ENCODE results near the gene CDK17. TPM values are rescaled to one million over a fixed set of nuclear protein-coding genes. Genes with fewer than 3 reads are reported as not detected.

CDK17 gene
- total RNA-seq, 2 donors from 2014 or later: 36.2 to 39.9 TPM

GRCh38 chr12:96441816-96442215 lies 41.6 kb upstream of the CDK17 start:
- Histone ChIP-seq H3K9me3 (ENCODE audit: control insufficient read depth, low read length) (no peaks in the 10 kb centered on the region), H3K4me3 (ENCODE audit: low read length) (no peak overlapping the region), H3K36me3 (ENCODE audit: control insufficient read depth, insufficient read depth, low read length) (no peaks in the 10 kb centered on the region), H3K4me1 (ENCODE audit: control insufficient read depth, insufficient read depth, low read length) (no peaks in the 10 kb centered on the region), H3K27me3 (ENCODE audit: control insufficient read depth, insufficient read depth, low read length, poor library complexity, severe bottlenecking) (no peaks in the 10 kb centered on the region), H3K9ac (ENCODE audit: extremely low read depth, low read length, poor library complexity, severe bottlenecking) (no peak overlapping the region), H3K27ac (ENCODE audit: low read depth, low read length) (no peak overlapping the region)
- peaks cover 5% of the 10 kb centered on the region for H3K4me1 Mint-ChIP-seq
- DNase-seq: no peak
- H3K4me3 Mint-ChIP-seq: no peak overlapping the region
- no peaks in the 10 kb centered on the region for H3K36me3 Mint-ChIP-seq (ENCODE audit: low read depth)
- TF ChIP-seq CTCF (conservative IDR thresholded peaks at IDR 0.05): no peak
- H3K9me3 Mint-ChIP-seq: peaks cover 4% of the 10 kb centered on the region
- WGBS, 2 experiments (ENCODE audit: insufficient coverage in 1 of 2, insufficient read length in 1 of 2): 91 to 100% methylated on average over 1 to 3 of the region's 3 CpGs
- H3K27ac Mint-ChIP-seq: no peak overlapping the region
- H3K27me3 Mint-ChIP-seq (ENCODE audit: insufficient read depth): no peaks in the 10 kb centered on the region

- H3K36me3 Mint-ChIP-seq (ENCODE audit: low read depth): no peaks in the 10 kb centered on the region
- 91 to 92% methylated on average over 2 of the region's 3 CpGs for WGBS, 2 experiments (ENCODE audit: insufficient coverage in 1 of 2, insufficient read length in 1 of 2)
- H3K9me3 Mint-ChIP-seq: peaks cover 4% of the 10 kb centered on the region
Measured at GRCh38 chr12:96438330-96438729, 38.1 kb upstream of the CDK17 start.

GRCh38 chr12:96437171-96437445 lies 36.9 kb upstream of the CDK17 start:
- H3K4me3 Mint-ChIP-seq: no peak overlapping the region
- H3K36me3 ChIP-seq (ENCODE audit: control insufficient read depth, insufficient read depth, low read length): no peaks in the 10 kb centered on the region
- H3K9me3 Mint-ChIP-seq: peaks cover 4% of the 10 kb centered on the region
- H3K4me1 ChIP-seq (ENCODE audit: control insufficient read depth, insufficient read depth, low read length): no peaks in the 10 kb centered on the region
- no CpG with 5 or more reads among the region's 1 CpG for WGBS, 2 experiments (ENCODE audit: insufficient coverage in 1 of 2, insufficient read length in 1 of 2)
- peaks cover 1% of the 10 kb centered on the region for H3K4me1 Mint-ChIP-seq
- no peak overlapping the region for H3K27ac Mint-ChIP-seq
- H3K9ac ChIP-seq (ENCODE audit: extremely low read depth, low read length, poor library complexity, severe bottlenecking): no peak overlapping the region
- no peaks in the 10 kb centered on the region for H3K27me3 Mint-ChIP-seq (ENCODE audit: insufficient read depth)
- H3K27me3 ChIP-seq (ENCODE audit: control insufficient read depth, insufficient read depth, low read length, poor library complexity, severe bottlenecking): no peaks in the 10 kb centered on the region
- no peak overlapping the region for H3K27ac ChIP-seq (ENCODE audit: low read depth, low read length)
- H3K36me3 Mint-ChIP-seq (ENCODE audit: low read depth): no peaks in the 10 kb centered on the region
- no peak for TF ChIP-seq CTCF (conservative IDR thresholded peaks at IDR 0.05)
- no peak overlapping the region for H3K4me3 ChIP-seq (ENCODE audit: low read length)
- no peak for DNase-seq
- no peaks in the 10 kb centered on the region for H3K9me3 ChIP-seq (ENCODE audit: control insufficient read depth, low read length)

More at GRCh38 chr12:96438330-96438729, 38.1 kb upstream of the CDK17 start:
- H3K4me3 Mint-ChIP-seq: no peak overlapping the region
- no peak for DNase-seq
- no peaks in the 10 kb centered on the region for H3K36me3 ChIP-seq (ENCODE audit: control insufficient read depth, insufficient read depth, low read length)
- no peak overlapping the region for H3K4me3 ChIP-seq (ENCODE audit: low read length)
- no peak overlapping the region for H3K27ac Mint-ChIP-seq
- TF ChIP-seq CTCF (conservative IDR thresholded peaks at IDR 0.05): no peak
- H3K4me1 Mint-ChIP-seq: peaks cover 1% of the 10 kb centered on the region
- no peaks in the 10 kb centered on the region for H3K9me3 ChIP-seq (ENCODE audit: control insufficient read depth, low read length)
- H3K4me1 ChIP-seq (ENCODE audit: control insufficient read depth, insufficient read depth, low read length): no peaks in the 10 kb centered on the region
- no peak overlapping the region for H3K9ac ChIP-seq (ENCODE audit: extremely low read depth, low read length, poor library complexity, severe bottlenecking)
- no peaks in the 10 kb centered on the region for H3K27me3 Mint-ChIP-seq (ENCODE audit: insufficient read depth)
- H3K27ac ChIP-seq (ENCODE audit: low read depth, low read length): no peak overlapping the region
- no peaks in the 10 kb centered on the region for H3K27me3 ChIP-seq (ENCODE audit: control insufficient read depth, insufficient read depth, low read length, poor library complexity, severe bottlenecking)

Data from endodermal cell (in vitro differentiated cells).